GM19240 (cell line): ENCODE results near the gene NECAB3.
A peak's percentile ranks its signal among the peaks of the same experiment; 100 is the strongest.

Source experiments
- DNase-seq: peaks from one replicate; pipeline ENCODE4 v3.0.0; 2011; ENCODE audit warnings: low spot score; ENCODE audit not compliant: insufficient read length

NECAB3 gene

DNA sequence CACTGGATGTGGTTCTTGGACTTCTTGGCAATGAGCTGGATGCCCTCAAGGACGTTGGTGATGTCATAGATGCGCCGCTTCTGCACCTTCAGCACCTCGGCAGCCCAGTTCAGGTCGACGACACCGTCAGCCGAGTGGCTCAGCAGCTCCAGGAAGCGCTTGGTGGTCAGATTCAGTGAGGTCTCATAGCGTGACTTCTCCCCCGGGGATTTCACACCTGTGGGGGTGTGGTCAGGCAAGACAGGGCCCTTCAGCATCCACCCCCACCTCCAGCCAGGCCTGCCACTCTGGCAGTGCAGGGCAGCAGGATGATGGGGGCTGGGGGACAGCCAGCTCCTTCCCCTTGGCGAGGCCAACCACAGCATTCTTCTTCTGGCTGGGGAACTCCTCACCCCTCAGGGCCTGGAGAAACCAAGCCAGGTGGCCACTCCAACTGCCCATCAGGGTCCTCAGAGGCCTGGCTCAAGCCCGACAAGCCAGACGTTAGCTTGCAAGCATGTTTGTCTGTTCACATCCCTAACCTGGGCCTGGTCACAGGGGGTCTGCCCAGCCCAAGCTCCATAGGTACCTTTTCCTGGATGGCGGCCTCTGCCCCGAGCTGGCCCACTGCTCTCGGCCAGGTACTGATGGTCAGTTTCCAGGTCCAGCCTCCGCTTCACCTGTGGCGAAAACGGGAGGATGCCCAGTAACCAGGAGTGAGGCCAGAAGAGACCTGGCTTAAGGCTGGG lies 5.7 kb upstream of the NECAB3 start:
- peak; percentile 73 for DNase-seq

DNA sequence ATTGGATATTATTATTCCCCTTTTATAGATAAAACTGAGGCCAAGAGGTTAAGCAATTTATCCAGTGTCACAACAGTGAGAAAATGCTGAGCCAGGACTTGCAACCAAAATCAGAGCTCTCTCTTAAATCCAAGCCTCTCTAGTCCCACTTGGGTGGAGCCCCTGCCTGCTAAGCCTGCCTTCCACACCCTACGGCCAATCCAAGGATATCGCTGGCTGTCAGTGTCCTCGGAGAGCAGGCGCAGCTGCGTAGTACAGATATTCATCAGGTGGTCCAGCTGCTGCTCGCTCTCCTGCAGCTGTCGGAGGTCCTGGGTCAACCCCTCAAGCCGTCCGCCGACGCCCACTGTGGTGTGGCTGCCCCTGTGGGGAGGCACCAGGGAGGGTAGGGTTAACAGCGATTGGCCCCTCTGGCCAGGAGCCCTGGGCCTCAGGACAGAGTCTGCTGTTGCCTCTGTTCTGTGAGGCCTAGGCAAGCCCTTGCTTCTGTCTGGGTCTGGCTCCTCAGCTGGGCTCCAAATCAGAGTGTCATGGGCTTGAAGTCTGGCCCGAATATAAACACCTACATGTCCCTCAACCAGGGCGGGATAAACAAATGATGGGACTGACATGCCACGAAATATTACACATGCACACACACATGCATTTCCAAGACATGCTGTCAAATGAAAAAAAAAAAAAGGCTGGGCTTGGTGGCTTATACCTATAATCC lies 3.9 kb upstream of the NECAB3 start:
- no peak for DNase-seq

DNA sequence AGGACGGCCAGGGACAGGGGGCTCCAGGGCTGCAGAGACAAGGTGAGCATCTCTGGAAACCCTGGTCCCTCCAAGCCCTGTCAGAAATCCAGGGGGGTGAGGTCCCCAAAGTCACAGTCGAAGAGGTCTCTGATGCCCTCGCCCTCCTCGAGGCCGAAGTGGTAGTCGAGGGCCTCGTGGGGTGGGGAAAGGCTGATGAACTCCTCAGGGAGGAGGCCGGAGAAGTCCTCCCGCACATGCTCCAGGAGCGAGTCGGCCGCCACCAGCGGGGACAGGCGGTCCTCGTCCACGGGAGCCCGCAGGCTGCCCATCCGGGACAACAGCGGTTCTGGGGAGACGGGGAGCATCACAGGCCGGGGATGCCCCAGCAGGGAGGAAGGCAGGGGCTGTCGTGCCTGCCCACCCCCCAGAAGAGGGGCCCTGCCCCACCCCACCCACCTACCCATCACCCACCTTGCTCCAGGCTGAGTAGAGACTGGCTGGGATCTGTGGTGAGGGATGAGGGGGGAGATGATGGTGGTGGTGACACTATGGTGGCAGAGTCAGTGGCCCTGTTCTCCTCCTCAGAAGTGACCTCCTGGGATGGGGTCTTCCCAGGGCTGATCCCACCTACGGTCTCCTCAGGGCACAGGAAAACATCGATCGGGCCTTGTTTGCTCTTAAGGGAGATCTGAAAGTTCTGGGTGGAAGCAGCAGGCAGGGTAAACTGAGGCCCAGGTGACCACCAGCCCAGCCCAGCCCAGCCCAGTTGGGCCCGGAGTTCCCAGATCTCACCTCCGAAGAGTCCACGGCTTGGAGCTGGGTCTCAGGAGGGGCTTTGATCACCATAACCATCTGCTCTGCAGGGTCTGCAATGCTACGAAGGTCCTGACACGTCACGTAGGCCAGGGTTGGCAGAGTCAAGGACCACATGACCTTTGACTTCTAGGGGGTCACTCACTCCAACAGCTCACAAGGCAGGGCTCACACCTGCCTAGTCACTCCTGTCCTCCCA lies 2.7 kb upstream of the NECAB3 start:
- DNase-seq, result no peak

DNA sequence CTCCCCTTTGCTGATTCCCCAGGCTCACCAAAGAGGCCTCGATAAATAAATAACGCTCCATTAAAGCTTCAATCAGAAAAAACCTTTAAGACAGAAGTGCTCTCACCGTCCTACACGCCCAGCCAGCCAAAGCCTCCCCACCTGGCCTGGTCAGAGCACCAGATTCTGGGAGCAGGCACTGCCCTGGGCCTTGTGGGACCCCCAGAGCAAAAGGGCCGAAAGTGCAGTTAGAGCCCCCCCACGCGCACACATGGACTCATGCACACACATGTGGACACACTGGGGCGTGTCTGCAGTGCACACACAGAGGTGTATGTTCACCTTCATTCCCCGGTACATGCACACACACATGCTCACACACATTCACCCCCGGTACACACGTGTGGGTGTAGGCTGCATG lies 1.9 kb upstream of the NECAB3 start:
- DNase-seq, result no peak

DNA sequence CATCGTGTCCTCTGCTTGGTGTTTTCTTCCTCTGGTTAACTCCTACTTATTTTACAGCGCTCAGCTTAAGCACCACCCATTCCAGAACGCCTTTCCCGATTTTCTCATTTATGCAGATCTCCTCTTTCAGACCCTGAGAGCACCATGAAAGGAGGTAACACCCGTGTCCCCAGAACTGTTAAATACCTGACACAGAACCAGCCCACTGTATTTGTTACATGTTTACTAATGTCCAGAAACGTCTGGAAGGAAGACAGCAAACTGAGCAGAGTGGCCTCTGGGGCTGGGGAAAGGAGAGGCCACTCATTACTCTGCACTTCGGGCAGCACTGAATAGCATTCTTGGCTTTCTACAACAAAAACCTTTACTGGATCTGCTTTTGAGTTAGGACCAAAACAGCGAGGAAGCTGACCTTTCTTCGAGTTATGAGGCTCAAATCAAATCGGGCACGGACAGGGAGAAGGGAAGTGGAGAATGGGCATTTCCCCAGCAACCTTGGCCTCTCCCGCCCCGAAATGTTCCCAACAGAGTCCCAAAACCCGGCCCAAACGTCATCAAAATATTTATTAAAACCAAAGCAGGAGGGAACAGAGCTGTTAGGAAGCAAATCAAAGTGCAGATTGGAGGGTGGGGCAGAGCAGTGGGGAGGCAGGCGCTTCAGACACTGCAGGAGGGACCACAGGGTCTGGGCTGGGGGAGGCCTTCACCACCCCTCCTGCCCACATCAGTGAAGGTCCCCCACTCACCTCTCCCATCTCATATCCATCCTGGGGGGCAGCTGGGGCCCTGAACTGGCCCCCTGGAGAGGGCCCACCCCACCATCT lies 1.1 kb upstream of the NECAB3 start:
- no peak for DNase-seq

DNA sequence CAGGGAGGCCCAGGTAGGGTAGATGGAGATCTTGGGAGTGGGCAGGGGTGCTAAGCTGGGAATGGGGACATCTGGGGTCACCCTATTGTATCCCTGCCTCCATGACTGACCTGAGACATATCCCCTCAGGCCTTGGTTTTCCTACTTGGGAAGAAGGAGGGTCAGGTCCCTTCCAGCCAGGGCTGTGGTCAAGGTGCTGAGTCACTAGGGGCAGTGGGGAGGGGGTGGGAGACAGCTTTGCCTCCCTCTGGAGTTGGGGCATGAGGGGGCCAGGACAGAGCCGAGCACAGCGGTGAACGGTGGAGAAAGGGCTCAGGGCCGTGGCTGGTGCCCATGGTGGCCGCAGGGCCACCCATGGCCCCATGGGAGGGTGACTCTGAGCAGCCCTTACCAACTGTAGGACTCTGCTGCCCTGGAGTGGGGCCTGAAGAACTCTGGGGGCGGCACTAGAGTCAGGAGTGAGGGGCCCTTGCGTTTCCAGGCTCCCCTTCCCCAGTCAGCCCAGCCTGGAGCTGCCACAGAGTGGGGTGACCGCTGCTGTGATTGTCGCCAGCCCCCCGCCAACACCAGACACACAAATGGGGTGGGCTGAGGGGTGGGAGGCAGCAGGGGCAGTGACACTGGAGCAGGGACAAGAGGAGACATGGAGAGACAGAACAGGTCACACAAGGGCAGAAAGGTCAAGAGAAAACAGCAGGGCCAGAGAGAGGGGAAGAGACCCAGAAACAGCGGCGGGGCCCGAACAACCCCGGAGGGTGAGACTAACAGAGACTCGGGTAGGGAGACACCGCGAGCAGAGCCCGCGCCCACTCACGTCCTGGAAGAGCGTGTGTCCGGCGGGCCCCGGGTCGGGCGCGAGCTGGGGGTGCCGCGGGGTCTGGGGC lies 576 bp downstream of the NECAB3 start:
- no peak for DNase-seq

DNA sequence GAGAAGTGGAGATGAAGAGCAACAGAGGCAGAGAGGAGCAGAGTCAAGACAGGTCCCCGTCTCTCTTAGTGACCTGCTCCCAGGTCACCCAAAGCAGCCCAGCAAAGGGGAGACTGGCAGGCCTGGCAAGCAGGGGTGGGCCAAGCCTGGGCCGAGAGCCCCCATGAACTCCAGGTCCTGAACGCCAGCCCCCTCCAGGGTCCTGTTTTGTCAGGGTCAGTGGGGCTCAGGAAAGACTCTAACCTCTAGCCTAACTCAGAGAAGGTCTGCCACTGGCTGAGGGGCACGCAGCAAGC lies 1.2 kb downstream of the NECAB3 start:
- DNase-seq, result no peak

DNA sequence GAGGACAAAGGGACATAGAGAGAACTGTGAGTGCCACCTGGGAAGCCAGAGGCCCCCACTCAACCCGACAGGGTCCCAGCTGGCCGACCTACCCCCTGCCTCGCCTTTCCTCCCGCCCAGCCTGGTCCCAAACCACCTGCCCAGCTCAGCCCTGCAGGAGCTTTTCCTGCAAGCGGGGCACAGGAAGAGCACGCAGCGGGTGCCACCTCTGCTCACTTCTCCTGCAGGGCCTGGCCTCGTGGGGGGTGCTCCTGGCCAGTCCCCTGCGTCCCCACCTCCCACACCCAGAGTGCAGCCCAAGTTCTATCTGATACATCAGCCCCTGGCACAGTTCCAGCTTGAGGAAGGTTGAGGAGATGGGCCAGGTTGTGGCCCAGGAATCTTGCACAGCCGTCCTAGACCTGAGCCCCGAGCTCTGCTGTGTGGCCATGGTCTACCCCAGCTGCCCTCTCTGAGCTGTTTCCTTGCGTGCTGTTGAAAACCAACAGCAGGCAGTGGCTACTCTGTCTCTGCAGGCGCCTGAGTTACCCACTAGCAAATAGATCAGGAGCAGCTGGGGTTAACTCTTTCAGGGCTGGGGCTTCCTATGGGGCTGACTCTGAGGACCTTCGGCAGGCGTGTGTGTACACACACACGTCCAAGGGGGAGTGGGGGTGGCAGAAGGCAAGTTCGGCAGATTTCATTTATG lies 1.7 kb downstream of the NECAB3 start:
- no peak for DNase-seq

DNA sequence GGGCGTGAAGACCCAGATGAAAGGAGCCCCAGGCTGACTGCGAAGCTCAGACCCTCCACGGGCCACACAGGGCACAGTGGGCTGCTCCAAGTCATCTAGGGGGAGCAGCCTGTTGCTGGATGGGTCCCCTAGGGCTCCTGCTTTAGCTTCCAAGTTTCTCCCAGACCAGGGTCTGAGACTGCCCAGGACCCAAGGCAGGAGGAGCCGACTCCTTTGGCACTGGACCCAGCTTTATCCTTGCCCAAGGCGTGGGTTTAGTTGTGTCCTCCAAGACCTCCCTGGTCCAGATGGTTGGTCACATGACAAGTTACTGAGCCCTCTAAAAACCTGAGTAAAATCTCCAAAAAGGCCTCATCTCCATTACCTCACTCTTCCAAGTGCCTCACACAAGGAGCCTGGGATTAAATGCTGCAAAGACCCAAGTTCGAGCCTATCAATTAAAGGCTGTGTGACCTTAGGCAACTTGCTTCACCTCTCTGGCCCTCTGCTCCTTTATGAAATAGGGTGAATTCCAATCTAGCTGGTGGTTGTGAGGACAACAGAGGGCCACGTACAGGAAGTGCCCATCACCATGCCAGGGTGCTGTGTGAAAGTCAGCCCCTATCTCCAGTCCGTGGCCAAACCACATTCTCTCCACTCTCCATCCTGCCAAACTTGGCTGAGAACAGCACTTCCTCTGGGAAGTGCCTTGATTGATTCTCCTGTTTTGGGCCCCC lies 2.5 kb downstream of the NECAB3 start:
- DNase-seq, result no peak

DNA sequence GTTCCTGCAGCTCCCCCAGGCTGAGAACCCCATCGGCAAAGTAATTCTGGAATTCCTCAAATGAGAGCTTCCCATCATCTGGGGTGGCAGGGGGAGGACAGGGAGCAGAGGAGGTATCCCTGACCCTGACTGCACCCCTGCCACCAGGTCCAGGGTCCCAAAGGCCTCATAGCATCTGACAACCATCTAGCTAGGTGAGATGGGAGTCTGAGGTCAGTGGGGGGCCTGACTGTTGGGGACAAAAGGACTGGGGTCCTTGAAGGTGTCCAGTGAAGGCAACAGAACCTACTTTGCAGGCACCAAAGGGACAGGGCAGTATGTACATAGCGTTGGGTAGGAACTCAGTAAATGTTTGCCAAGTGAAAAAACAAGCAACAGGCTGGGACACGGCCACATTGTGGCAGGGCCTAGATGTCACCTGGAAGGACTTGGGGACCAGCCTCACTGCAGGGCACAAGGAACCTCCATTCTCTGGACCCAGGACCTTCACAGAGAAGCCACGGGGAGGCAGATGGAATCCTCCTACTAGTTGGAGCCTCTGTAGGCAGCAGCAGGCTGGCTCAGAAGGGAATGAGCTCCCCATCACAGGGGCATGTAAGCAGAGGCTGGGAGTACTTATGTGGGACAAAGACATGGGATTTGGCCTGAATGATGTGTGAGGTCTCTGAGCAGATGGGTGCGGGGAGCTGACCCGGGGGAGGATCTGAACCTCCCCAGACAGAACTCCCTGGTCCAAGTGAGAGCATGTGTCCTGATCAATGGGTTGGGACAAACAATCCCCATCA lies 3.3 kb downstream of the NECAB3 start:
- no peak for DNase-seq

DNA sequence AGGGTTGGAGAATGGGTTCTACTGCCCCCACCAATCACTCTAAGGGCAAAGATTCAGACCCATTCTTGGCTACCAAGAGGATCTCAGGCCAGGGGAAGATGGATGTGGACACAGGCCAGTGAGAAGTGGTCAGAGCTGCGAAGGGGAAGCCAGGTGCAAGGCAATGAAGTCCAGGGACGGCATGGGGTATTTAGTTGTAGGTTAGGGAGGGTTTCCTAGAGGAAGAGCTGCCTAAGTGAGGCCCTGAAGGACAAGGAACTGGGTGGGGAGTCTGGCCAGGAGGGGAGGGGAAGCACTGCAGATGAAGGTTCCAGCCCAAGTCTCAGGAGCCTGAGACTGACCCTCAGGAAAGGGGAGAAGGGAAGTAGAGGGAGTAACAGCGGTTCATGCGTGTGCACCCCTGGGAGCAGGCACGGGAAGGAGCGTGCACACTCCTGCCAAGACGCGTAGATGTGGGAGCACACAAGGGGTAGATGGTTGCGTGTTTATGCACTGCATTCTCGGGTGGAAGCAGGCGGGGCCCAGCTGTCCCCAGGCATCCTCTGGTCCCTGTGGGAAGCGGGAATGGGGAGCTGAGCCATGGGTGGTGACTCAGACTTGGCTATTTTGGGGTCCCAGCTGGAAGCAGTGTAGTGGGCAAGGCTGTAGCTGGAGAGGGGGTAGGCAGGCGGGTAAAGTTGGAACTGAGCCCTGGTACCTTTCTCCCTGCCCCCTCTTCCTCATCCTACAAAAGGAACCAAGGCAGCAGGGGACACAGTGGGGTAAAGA lies 4.2 kb downstream of the NECAB3 start:
- no peak for DNase-seq

DNA sequence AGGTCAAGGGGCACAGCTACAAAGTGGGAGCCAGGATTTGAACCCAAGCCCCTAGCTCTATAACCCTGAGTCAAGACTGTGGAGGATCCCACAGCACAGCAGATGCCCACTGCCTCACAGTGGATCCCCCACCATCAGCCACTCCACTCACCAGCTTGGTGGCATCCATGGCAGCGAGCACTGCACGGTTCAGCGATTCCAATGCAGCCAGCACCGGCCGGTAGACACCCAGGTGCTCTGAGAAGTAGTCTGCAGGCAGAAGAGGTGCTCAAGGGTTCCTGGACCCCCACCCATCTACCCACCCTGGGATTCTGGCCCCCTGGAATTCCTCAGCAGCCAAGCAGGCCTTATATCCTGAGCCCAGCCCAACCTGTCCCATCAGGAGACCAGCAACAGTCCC lies 5.0 kb downstream of the NECAB3 start:
- DNase-seq, result no peak

DNA sequence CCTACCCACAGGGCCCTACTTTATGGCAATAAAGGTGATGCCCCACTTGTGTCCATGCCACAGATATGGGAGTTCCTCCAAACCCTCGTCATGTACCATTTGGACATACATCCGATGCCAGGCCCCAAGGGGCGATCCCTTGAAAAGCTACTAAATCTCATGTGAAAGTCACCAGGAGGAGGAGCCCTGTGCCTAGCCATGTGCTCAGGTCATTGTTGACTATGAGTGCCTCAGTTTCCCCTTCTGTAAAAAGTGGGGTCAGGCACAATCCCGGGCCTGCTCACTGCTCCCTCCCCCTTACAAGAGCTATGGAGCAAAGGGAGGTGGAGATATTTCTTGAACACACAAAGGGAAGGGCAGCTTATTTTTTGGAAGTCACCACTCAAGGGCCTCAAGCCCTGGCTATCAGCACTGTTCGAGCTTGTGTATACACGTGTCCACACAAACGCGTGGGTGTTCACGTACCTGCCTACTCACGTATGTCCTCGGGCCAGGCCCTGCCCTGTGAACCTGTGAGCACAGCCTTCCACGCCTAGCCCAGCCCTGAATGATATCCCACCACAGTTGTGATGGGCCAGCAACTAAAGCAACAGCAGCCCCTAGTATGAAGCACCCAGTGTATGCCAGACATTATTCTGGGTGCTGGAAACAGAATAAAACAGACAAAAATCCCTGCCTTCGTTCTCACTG lies 5.6 kb downstream of the NECAB3 start:
- DNase-seq, result no peak

DNA sequence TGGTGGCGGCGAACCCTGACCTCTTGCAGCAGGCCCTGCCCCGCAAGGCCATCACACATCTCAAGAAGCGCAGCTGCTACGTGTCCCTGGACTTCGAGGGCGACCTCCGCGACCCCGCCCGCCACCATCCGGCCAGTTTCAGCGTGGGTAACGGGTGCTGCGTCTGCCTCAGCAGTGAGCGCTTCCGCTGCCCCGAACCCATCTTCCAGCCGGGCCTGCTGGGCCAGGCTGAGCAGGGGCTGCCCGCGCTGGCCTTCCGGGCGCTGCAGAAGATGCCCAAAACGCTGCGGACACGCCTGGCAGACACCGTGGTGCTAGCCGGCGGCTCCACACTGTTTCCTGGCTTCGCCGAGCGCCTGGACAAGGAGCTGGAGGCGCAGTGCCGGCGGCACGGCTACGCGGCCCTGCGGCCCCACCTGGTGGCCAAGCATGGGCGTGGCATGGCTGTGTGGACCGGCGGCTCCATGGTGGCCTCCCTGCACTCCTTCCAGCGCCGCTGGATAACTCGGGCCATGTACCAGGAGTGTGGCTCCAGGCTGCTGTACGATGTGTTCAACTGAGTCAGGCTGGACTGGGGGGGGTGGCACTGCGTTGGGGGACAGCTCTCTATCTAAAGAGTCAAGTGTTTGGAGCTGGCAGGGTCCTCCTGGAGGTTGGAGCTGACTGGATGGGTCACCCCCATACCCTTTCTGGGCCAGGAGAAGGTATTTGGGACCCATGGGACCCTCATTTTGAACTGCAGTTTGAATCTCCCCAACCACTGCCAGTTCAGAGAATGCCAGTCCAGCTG lies 6.4 kb downstream of the NECAB3 start:
- peak; percentile 83 for DNase-seq

DNA sequence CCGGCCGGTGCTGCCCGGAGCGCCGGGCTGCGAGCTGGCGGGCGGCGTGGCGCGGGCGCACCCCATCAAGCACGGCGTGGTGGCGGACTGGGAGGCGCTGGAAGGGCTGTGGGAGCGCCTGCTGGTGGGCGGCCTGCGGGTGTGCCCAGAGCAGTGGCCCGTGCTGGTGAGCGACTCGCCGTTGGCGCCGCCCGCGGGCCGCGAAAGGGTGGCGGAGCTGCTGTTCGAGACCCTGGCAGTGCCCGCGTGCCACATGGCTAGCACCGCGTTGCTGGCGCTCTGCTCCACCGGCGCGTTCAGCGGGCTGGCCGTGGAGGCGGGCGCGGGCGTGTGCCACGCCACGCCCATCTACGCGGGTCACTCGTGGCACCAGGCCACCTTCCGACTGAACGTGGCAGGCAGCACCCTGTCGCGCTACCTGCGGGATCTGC lies 7.0 kb downstream of the NECAB3 start:
- DNase-seq, result no peak
